Heart left ventricle (tissue), 16 donors: ENCODE measurements around the gene EPS8. TPM values are rescaled to one million over a fixed set of nuclear protein-coding genes. Genes with fewer than 3 reads are reported as not detected.

Experiments
- ATAC-seq, 4 donors: fragments of 200-7000 bp; cut with Tn5 transposase; one replicate each; pipeline ENCODE4 v1.9.1; 2020 to 2022; ENCODE audit warnings: moderate library complexity in 4 of 4, mild to moderate bottlenecking in 3 of 4, moderate number of reproducible peaks in 1 of 4
- DNase-seq, 5 donors: peaks; one replicate each; pipeline ENCODE4 v3.0.0-alpha.2; 2020
- H3K27ac ChIP-seq, 12 donors: fragments of 200-600 bp; sonication (generic) in 4 of 12; one replicate each; pipeline versions ENCODE4 v1.5.0 to v1.8.0; 2016 to 2022; ENCODE audit warnings: mild to moderate bottlenecking in 2 of 12
- H3K27me3 ChIP-seq, 9 donors: fragments of 200-600 bp; sonication (generic) in 2 of 9; one replicate each; pipeline versions ENCODE4 v1.5.1 to v1.8.0; 2016 to 2022; ENCODE audit warnings: mild to moderate bottlenecking in 3 of 9
- H3K36me3 ChIP-seq, 9 donors: fragments of 200-600 bp; sonication (generic) in 2 of 9; one replicate each; pipeline versions ENCODE4 v1.5.0 to v1.8.0; 2018 to 2022; ENCODE audit warnings: mild to moderate bottlenecking in 2 of 9
- H3K4me1 ChIP-seq, 12 donors: fragments of 200-600 bp; sonication (generic) in 4 of 12; one replicate each; pipeline versions ENCODE4 v1.5.0 to v1.8.0; 2016 to 2022; ENCODE audit warnings: mild to moderate bottlenecking in 3 of 12
- H3K4me3 ChIP-seq, 12 donors: fragments of 200-600 bp; sonication (generic) in 4 of 12; one replicate each; pipeline versions ENCODE4 v1.5.0 to v1.8.0; 2017 to 2022; ENCODE audit warnings: mild to moderate bottlenecking in 9 of 12, moderate library complexity in 4 of 12
- H3K9me3 ChIP-seq, 12 donors: fragments of 200-600 bp; sonication (generic) in 4 of 12; one replicate each; pipeline versions ENCODE4 v1.5.0 to v1.8.0; 2016 to 2022; ENCODE audit warnings: mild to moderate bottlenecking in 1 of 12
- CTCF ChIP-seq, 12 donors: fragments of 200-600 bp; sonication (generic) in 4 of 12; IDR thresholded peaks; one replicate each; pipeline versions ENCODE4 v1.5.0 to v1.8.0; 2018 to 2022; ENCODE audit warnings: antibody characterized with exemption in 12 of 12, mild to moderate bottlenecking in 5 of 12
- POLR2A ChIP-seq, 2 donors: fragments of 450-650 bp; IDR thresholded peaks; one replicate each; pipeline ENCODE4 v1.6.1; 2017; ENCODE audit warnings: antibody characterized with exemption in 2 of 2, mild to moderate bottlenecking in 2 of 2, moderate library complexity in 2 of 2
- WGBS, 4 donors: extraction: QIAGEN DNeasy Blood & Tissue Kit in 2 of 4; methylation state at CpG; one replicate each; pipeline versions ENCODE4 v1.1.5 to v1.1.7; 2013 to 2018; 5-methylcytosine and 5-hydroxymethylcytosine counted together
- intact Hi-C, 10 donors: fragments of 100-400 bp; cut with DNase I; formaldehyde crosslinking; loops; one replicate each; pipeline versions ENCODE4 v1.11.1 to v1.14.2; 2022
- polyA plus RNA-seq, 2 donors: library from polyadenylated mRNA; stranded (reverse); fragments of 200-250 nt; gene quantifications; one replicate each; pipeline ENCODE4 v1.2.3, GENCODE V29; 2013
- total RNA-seq, 9 donors: library from RNA; depleted of rRNA in 2 of 9; stranded (reverse); fragments of >200 nt in 2 of 9; fragmentation: NEBNext Ultra II Directional in 3 of 9; extraction: Animal tissue kit (Norgen Biotek cat#: 25700) in 3 of 9; gene quantifications; one replicate each; pipeline versions ENCODE4 v1.1.0 to v1.2.4, GENCODE V29; 2016 to 2023
- donor health status: ischemic (EF 13 %, LVEDD 7.1; RV severe dilation, severe dysfunction).
- donor health status: healthy with polysubstance abuse.
- donor health status: DM: no; HTN: yes; CAD: no.
- donor health status: DM: no; HTN: no; CAD: no.
- donor health status: ischemic (EF 25% LVEDD 6.9; RV normal size, moderate dysfunction).
- donor health status: ischemic (EF 25% LVEDD 5.7; RV mildly dilated, moderate dysfunction).
- donor health status: healthy.
- donor health status: DM: yes; HTN: yes; CAD: no.
- donor health status: ischemic (EF 35%, LVEDD 5.7; RV mildly dilated, moderate dysfunction).
- donor health status: nonischemic (EF 11% LVEDD 7.7; RV severe dilation, severe dysfunction).
- donor health status: DM: yes; HTN: yes; CAD: no.
- donor health status: PGD.
- donor health status: ischemic (EF 29% LVEDD 5.4; RV normal size, mild dysfunction).
- donor health status: nonischemic (EF 23%, LVEDD 6.1; RV moderate dilation, normal function).

Gene EPS8
- total and polyA plus RNA-seq, 11 donors = 11.7 to 56.0 (median 20.9) TPM

DNA sequence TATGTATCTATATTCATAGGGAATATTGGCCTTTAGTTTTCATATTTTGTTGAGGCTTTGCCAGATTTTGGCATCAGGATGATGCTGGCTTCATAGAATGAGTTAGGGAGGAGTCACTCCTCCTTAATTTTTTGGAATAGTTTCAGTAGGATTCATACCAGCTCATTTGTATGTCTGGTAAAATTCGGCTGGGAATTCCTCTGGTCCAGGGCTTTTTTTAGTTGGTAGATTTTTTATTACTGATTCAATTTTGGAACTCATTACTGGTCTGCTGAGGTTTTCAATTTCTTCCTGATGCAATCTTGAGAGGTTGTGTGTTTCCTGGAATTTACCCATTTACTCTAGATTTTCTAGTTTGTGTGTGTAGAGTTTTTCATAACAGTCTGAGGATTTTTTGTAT lies 175.2 kb downstream of the EPS8 start:
- Histone ChIP-seq H3K9me3 (peaks cover 0 to 33% (median 2%) of the 10 kb centered on the region in 12 donors), H3K4me1 (no peaks in the 10 kb centered on the region), H3K27ac (no peak overlapping the region), H3K27me3 (no peaks in the 10 kb centered on the region), H3K36me3 (peaks cover 0 to 15% (median 0%) of the 10 kb centered on the region in 9 donors), H3K4me3 (no peak overlapping the region)
- 68 to 83% (median 75%) methylated on average over 1 of the region's 1 CpG for WGBS, 4 donors
- DNase-seq (no peak), ATAC-seq (no peak)
- intact Hi-C loops = no loop called here
- TF ChIP-seq POLR2A (IDR thresholded peaks at IDR 0.05) (no peak), CTCF (IDR thresholded peaks at IDR 0.05) (no peak)

GRCh38 chr12:15608941-15609340 lies 180.2 kb downstream of the EPS8 start:
- H3K4me1 ChIP-seq = peaks cover 0 to 12% (median 0%) of the 10 kb centered on the region in 12 donors
- intact Hi-C loops = no loop called here

GRCh38 chr12:15608406-15608805 lies 180.8 kb downstream of the EPS8 start:
- Histone ChIP-seq H3K4me3 (no peak overlapping the region), H3K36me3 (no peaks in the 10 kb centered on the region), H3K4me1 (peaks cover 0 to 12% (median 0%) of the 10 kb centered on the region in 12 donors), H3K27me3 (no peaks in the 10 kb centered on the region), H3K27ac (no peak overlapping the region), H3K9me3 (peaks cover 0 to 15% (median 0%) of the 10 kb centered on the region in 12 donors)
- TF ChIP-seq CTCF (IDR thresholded peaks at IDR 0.05) (no peak), POLR2A (IDR thresholded peaks at IDR 0.05) (no peak)
- 74 to 89% (median 76%) methylated on average over 1 of the region's 1 CpG for WGBS, 4 donors
- no peak for DNase-seq
- intact Hi-C loops = no loop called here
- ATAC-seq = no peak

More at GRCh38 chr12:15608941-15609340, 180.2 kb downstream of the EPS8 start:
- Histone ChIP-seq H3K36me3 (no peaks in the 10 kb centered on the region), H3K4me3 (no peak overlapping the region), H3K27ac (no peak overlapping the region), H3K9me3 (peaks cover 0 to 20% (median 1%) of the 10 kb centered on the region in 12 donors), H3K27me3 (no peaks in the 10 kb centered on the region)
- WGBS, 4 donors = 80 to 92% (median 85%) methylated on average over 1 of the region's 1 CpG
- TF ChIP-seq POLR2A (IDR thresholded peaks at IDR 0.05) (no peak), CTCF (IDR thresholded peaks at IDR 0.05) (no peak)
- DNase-seq = no peak
- ATAC-seq = no peak

- ATAC-seq (no peak), DNase-seq (no peak)
- TF ChIP-seq CTCF (IDR thresholded peaks at IDR 0.05) (no peak), POLR2A (IDR thresholded peaks at IDR 0.05) (no peak)
- intact Hi-C loops = no loop called here
- Histone ChIP-seq H3K36me3 (no peaks in the 10 kb centered on the region), H3K9me3 (no peaks in the 10 kb centered on the region), H3K27me3 (no peaks in the 10 kb centered on the region), H3K27ac (no peak overlapping the region), H3K4me1 (peaks cover 0 to 18% (median 0%) of the 10 kb centered on the region in 12 donors), H3K4me3 (no peak overlapping the region)
- 66 to 84% (median 75%) methylated on average over 10 of the region's 10 CpGs for WGBS, 4 donors
Observed at GRCh38 chr12:15605881-15606590, 183.2 kb downstream of the EPS8 start.
